Measurements from ENCODE around the gene SOX18.

DNA sequence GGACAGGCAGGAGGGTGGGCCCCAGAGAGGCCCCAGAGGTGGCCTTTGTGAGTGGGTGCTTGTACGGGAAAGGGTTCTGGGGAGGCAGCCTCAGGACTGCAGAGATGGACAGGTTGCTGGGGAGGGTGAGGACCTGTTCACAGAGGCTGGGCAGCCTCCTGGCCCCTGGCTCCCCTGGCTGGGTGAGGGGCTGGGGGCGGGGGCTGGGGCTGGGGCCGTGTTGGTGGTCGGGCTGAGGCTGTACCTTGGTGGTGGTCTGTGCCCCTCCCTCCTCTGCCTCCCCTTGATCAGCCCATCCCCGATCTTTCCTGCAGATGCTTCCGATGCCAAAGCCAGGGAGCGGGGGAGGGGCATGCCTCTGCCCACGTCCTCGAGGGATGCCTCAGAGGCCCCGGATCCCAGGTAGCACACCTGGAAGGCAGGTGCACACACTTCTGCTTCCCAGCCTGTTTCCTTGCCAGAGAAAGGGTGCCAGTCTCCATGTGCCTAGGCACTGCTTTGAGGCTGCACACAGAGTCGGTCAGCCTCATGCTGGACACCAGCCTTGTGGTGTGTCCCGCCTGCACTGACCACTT lies 18.4 kb upstream of the SOX18 start:
- TF ChIP-seq, protein P1, sequence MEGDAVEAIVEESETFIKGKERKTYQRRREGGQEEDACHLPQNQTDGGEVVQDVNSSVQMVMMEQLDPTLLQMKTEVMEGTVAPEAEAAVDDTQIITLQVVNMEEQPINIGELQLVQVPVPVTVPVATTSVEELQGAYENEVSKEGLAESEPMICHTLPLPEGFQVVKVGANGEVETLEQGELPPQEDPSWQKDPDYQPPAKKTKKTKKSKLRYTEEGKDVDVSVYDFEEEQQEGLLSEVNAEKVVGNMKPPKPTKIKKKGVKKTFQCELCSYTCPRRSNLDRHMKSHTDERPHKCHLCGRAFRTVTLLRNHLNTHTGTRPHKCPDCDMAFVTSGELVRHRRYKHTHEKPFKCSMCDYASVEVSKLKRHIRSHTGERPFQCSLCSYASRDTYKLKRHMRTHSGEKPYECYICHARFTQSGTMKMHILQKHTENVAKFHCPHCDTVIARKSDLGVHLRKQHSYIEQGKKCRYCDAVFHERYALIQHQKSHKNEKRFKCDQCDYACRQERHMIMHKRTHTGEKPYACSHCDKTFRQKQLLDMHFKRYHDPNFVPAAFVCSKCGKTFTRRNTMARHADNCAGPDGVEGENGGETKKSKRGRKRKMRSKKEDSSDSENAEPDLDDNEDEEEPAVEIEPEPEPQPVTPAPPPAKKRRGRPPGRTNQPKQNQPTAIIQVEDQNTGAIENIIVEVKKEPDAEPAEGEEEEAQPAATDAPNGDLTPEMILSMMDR (conservative IDR thresholded peaks at IDR 0.05 in 1 of 2, IDR thresholded peaks at IDR 0.05 in 1 of 2; ENCODE audit: extremely low read depth in 1 of 2, insufficient read depth in 1 of 2, low read depth in 1 of 2, low read length in 2 of 2) = no peak
- TF ChIP-seq EZH2 (IDR thresholded peaks at IDR 0.05; ENCODE audit: borderline replicate concordance, low read length) = no peak
